HCT116 (cell line): ENCODE results near the gene FAM89B.

Experiments
- CBX3 ChIP-seq: IDR thresholded peaks from 2 replicates; pipeline ENCODE4 v1.6.1; 2012; ENCODE audit warnings: low read depth
- CEBPB ChIP-seq: IDR thresholded peaks from 2 replicates; pipeline ENCODE4 v1.6.1; 2012; ENCODE audit warnings: low read depth
- CTCF ChIP-seq, 3 experiments: fragments of 200-600 bp in 1 of 3; sonication (generic) in 1 of 3; IDR thresholded peaks in 2 of 3; conservative IDR thresholded peaks in 1 of 3; 2 replicates each; pipeline ENCODE4 v1.5.1; 2012 to 2017; ENCODE audit warnings: low read depth in 2 of 3, low read length in 2 of 3, antibody characterized with exemption in 1 of 3, borderline replicate concordance in 1 of 3, control low read depth in 1 of 3, mild to moderate bottlenecking in 1 of 3, mixed read lengths in 1 of 3, mixed run types in 1 of 3, moderate library complexity in 1 of 3; ENCODE audit not compliant: insufficient read depth in 1 of 3
- EZH2 ChIP-seq: fragments of 200-600 bp; sonication (generic); IDR thresholded peaks from 2 replicates; pipeline ENCODE4 v1.6.1; 2017; ENCODE audit warnings: antibody characterized with exemption, mixed run types
- EZH2phosphoT487 ChIP-seq: fragments of 200-600 bp; IDR thresholded peaks from 2 replicates; pipeline ENCODE4 v1.6.1; 2018; ENCODE audit warnings: antibody characterized with exemption, borderline replicate concordance
- JUND ChIP-seq: IDR thresholded peaks from 2 replicates; pipeline ENCODE4 v1.6.1; 2012
- POLR2A ChIP-seq: IDR thresholded peaks from 2 replicates; pipeline ENCODE4 v1.7.0; 2011; ENCODE audit warnings: borderline replicate concordance; ENCODE audit not compliant: insufficient read depth, insufficient read length; ENCODE audit errors: extremely low read depth
- POLR2AphosphoS5 ChIP-seq: IDR thresholded peaks from 2 replicates; pipeline ENCODE4 v1.6.1; 2011; ENCODE audit warnings: mild to moderate bottlenecking, low read depth, low read length, moderate library complexity
- RAD21 ChIP-seq: IDR thresholded peaks from 2 replicates; pipeline ENCODE4 v1.6.1; 2012; ENCODE audit warnings: low read depth, mild to moderate bottlenecking
- SIN3A ChIP-seq: IDR thresholded peaks from 2 replicates; pipeline ENCODE4 v1.6.1; 2012; ENCODE audit warnings: low read depth
- SP1 ChIP-seq: IDR thresholded peaks from 2 replicates; pipeline ENCODE4 v1.6.1; 2012; ENCODE audit warnings: low read depth
- YY1 ChIP-seq: IDR thresholded peaks from 2 replicates; pipeline ENCODE4 v1.6.1; 2011; ENCODE audit warnings: low read length, low read depth, moderate library complexity, mild to moderate bottlenecking; ENCODE audit not compliant: insufficient replicate concordance; ENCODE audit errors: extremely low read depth
- ZBTB33 ChIP-seq: IDR thresholded peaks from 2 replicates; pipeline ENCODE4 v1.6.1; 2011; ENCODE audit warnings: mild to moderate bottlenecking, low read length, moderate library complexity; ENCODE audit not compliant: insufficient replicate concordance; ENCODE audit errors: extremely low read depth
- TF ChIP-seq, protein P1 (sequence below): IDR thresholded peaks from 2 replicates; pipeline ENCODE4 v1.6.1; 2012

DNA sequence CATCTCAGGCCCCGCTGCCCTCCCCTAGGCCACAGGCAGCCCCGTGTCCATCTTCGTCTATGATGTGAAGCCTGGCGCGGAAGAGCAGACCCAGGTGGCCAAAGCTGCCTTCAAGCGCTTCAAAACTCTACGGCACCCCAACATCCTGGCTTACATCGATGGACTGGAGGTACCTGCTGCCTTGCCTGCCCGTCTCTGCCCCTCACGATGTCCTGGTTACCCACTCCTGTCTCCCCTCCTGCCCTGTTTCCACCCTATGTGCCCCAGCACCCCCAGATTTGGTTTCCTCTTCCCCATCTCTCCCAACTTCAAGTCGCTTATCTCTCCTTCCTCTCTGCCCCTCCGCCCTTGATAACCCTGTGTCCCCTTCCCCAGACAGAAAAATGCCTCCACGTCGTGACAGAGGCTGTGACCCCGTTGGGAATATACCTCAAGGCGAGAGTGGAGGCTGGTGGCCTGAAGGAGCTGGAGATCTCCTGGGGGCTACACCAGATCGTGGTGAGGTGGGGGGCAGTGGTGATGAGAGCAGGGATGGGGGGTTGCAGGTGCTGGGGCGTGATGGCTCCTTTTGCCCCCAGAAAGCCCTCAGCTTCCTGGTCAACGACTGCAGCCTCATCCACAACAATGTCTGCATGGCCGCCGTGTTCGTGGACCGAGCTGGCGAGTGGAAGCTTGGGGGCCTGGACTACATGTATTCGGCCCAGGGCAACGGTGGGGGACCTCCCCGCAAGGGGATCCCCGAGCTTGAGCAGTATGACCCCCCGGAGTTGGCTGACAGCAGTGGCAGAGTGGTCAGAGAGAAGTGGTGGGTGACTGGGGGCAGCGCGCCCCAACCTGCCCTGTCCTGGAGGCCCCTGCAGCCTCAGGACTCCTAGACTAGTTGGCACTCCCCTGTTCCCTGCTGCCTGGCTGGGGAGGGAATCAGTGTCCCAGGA lies 46.5 kb upstream of the FAM89B start:
- no peak for TF ChIP-seq CTCF (IDR thresholded peaks at IDR 0.05 in 2 of 3, conservative IDR thresholded peaks at IDR 0.05 in 1 of 3; ENCODE audit: borderline replicate concordance in 1 of 3, insufficient read depth in 1 of 3, low read depth in 2 of 3, low read length in 2 of 3)
- no peak for TF ChIP-seq YY1
- TF ChIP-seq EZH2: no peak
- no peak for TF ChIP-seq CBX3
- no peak for TF ChIP-seq POLR2AphosphoS5
- TF ChIP-seq JUND: no peak
- no peak for TF ChIP-seq RAD21
- TF ChIP-seq EZH2phosphoT487: no peak
- TF ChIP-seq SIN3A: no peak
- TF ChIP-seq, protein P1, sequence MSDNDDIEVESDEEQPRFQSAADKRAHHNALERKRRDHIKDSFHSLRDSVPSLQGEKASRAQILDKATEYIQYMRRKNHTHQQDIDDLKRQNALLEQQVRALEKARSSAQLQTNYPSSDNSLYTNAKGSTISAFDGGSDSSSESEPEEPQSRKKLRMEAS: no peak
- no peak for TF ChIP-seq POLR2A
- no peak for TF ChIP-seq SP1
- TF ChIP-seq CEBPB: no peak
- TF ChIP-seq ZBTB33: no peak
